IMR-90 (cell line): ENCODE measurements around the gene OPRL1.

ENCODE experiments used
- CHD1 ChIP-seq: IDR thresholded peaks from 2 replicates; pipeline ENCODE4 v1.6.1; 2012; ENCODE audit warnings: low read depth, low read length, improper control_type of control experiment
- POLR2A ChIP-seq: IDR thresholded peaks from 2 replicates; pipeline ENCODE4 v1.6.1; 2012; ENCODE audit warnings: mild to moderate bottlenecking, low read depth, low read length
- RCOR1 ChIP-seq: IDR thresholded peaks from 2 replicates; pipeline ENCODE4 v1.6.1; 2012; ENCODE audit warnings: mild to moderate bottlenecking, low read length, improper control_type of control experiment; ENCODE audit not compliant: insufficient replicate concordance
- TF ChIP-seq, protein P1 (sequence below): conservative IDR thresholded peaks from 2 replicates; pipeline ENCODE4 v1.5.1; 2012; ENCODE audit warnings: mild to moderate bottlenecking, low read depth, low read length, improper control_type of control experiment

DNA sequence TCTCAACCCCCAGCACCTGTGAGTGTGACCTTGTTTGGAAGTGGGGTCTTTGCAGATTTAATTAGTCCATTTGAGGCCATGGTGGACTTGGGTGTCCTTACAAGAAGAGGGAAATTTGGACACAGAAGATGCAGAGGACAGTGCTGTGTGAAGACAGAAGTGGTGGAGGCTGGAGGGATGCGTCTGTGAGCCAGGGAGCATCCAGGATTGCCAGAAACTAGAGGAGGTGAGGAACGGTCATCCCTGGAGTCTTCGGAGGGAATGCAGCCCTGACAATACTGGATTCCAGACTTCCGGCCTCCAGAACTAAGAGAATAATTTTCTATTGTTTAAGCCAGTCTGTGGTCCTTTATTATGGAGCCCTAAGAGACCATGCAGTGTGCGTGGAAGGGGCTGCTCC, 50.4 kb downstream of the OPRL1 start:
- TF ChIP-seq, protein P1, sequence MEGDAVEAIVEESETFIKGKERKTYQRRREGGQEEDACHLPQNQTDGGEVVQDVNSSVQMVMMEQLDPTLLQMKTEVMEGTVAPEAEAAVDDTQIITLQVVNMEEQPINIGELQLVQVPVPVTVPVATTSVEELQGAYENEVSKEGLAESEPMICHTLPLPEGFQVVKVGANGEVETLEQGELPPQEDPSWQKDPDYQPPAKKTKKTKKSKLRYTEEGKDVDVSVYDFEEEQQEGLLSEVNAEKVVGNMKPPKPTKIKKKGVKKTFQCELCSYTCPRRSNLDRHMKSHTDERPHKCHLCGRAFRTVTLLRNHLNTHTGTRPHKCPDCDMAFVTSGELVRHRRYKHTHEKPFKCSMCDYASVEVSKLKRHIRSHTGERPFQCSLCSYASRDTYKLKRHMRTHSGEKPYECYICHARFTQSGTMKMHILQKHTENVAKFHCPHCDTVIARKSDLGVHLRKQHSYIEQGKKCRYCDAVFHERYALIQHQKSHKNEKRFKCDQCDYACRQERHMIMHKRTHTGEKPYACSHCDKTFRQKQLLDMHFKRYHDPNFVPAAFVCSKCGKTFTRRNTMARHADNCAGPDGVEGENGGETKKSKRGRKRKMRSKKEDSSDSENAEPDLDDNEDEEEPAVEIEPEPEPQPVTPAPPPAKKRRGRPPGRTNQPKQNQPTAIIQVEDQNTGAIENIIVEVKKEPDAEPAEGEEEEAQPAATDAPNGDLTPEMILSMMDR: no peak
- no peak for TF ChIP-seq CHD1
- no peak for TF ChIP-seq RCOR1
- TF ChIP-seq POLR2A: no peak
